GM12878 (cell line): ENCODE data around the gene ITGA5. TPM values are rescaled to one million over a fixed set of nuclear protein-coding genes. Genes with fewer than 3 reads are reported as not detected.

Experiments
- ATAC-seq: fragments of 200-7000 bp; cut with Tn5 transposase; 3 replicates; pipeline ENCODE4 v1.9.1; 2020; ENCODE audit warnings: mild to moderate bottlenecking, moderate library complexity
- BruUV-seq: library from RNA; stranded (reverse); fragments of 400-500 nt; replicated peaks from 2 replicates; lab custom pipeline; 2021; lab: Mats Ljungman, UMichigan
- CTCF ChIA-PET: fragments of 300-600 bp; sonication (Branson Sonifier 250); formaldehyde crosslinking; extraction: SDS; loops from one replicate; lab custom pipeline; 2021; ENCODE audit warnings: inconsistent platforms; lab: Yijun Ruan, JAX
- POLR2A ChIA-PET: fragments of 350-600 bp; formaldehyde crosslinking; extraction: SDS; loops from one replicate; lab custom pipeline; 2021; ENCODE audit warnings: inconsistent platforms; lab: Charles Lee
- RAD21 ChIA-PET: fragments of 300-600 bp; sonication (Branson Sonifier 250); formaldehyde crosslinking; loops from one replicate; lab custom pipeline; 2023; ENCODE audit warnings: antibody characterized with exemption; ENCODE audit not compliant: unreplicated experiment; lab: Charles Lee
- SMC1A ChIA-PET: fragments of 300-600 bp; sonication (Branson Sonifier 250); formaldehyde crosslinking; loops from one replicate; lab custom pipeline; 2023; ENCODE audit not compliant: unreplicated experiment, uncharacterized antibody; lab: Charles Lee
- DNase-seq: peaks from one replicate; pipeline ENCODE4 v3.0.0-alpha.2; 2011; ENCODE audit warnings: low read depth, low spot score
- FAIRE-seq: peaks from 3 replicates; lab custom pipeline; 2011; peaks lifted over from hg19 to GRCh38; lab: Jason Lieb, UNC
- H2AFZ ChIP-seq: 2 replicates; pipeline ENCODE4 v1.6.0; 2011; ENCODE audit warnings: low read depth, low read length, control low read depth; ENCODE audit not compliant: control insufficient read depth
- H3K27ac ChIP-seq: 2 replicates; pipeline ENCODE4 v1.5.1; 2011; ENCODE audit warnings: control low read depth; ENCODE audit not compliant: control insufficient read depth, insufficient read depth
- H3K27me3 ChIP-seq, 2 experiments: replicated peaks in 1 of 2; 2 replicates each; pipeline versions ENCODE4 v1.6.0 to v1.6.1; 2011; ENCODE audit warnings: low read length in 1 of 2; ENCODE audit not compliant: control insufficient read depth in 2 of 2, insufficient read depth in 2 of 2
- H3K36me3 ChIP-seq, 2 experiments: 2 replicates each; pipeline ENCODE4 v1.5.1; 2011; ENCODE audit warnings: low read length in 1 of 2; ENCODE audit not compliant: control insufficient read depth in 2 of 2, insufficient read depth in 2 of 2
- H3K4me1 ChIP-seq: 2 replicates; pipeline ENCODE4 v1.6.1; 2011; ENCODE audit warnings: mild to moderate bottlenecking, low read length, moderate library complexity, mixed read lengths; ENCODE audit not compliant: control insufficient read depth, insufficient read depth
- H3K4me2 ChIP-seq: 2 replicates; pipeline ENCODE4 v1.6.0; 2011; ENCODE audit warnings: control low read depth; ENCODE audit not compliant: control insufficient read depth, insufficient read depth
- H3K4me3 ChIP-seq: fragments of 200-600 bp; sonication (generic); 2 replicates; pipeline ENCODE4 v1.5.1; 2016
- H3K79me2 ChIP-seq: 2 replicates; pipeline ENCODE4 v1.6.0; 2011; ENCODE audit warnings: low read length; ENCODE audit not compliant: control insufficient read depth, insufficient read depth
- H3K9ac ChIP-seq: 2 replicates; pipeline ENCODE4 v1.8.0; 2011; ENCODE audit warnings: low read length, control low read depth, mixed read lengths; ENCODE audit not compliant: control insufficient read depth, insufficient read depth
- H3K9me3 ChIP-seq: replicated peaks from 3 replicates; pipeline ENCODE4 v1.5.1; 2011; ENCODE audit warnings: mild to moderate bottlenecking, low read length; ENCODE audit not compliant: control insufficient read depth, insufficient read depth
- H4K20me1 ChIP-seq: 2 replicates; pipeline ENCODE4 v1.6.0; 2011; ENCODE audit not compliant: control insufficient read depth, insufficient read depth
- CBX5 ChIP-seq: sonication (generic); IDR thresholded peaks from 2 replicates; pipeline ENCODE4 v1.6.1; 2016; ENCODE audit warnings: low read depth, moderate library complexity, mild to moderate bottlenecking, inconsistent platforms
- CEBPB ChIP-seq, 2 experiments: fragments of 150-350 bp in 1 of 2; IDR thresholded peaks; 2 replicates each; pipeline ENCODE4 v1.6.1; 2012 to 2014; ENCODE audit warnings: low read depth in 2 of 2, low read length in 2 of 2, borderline replicate concordance in 1 of 2, inconsistent platforms in 1 of 2
- CREB1 ChIP-seq: IDR thresholded peaks from 2 replicates; pipeline ENCODE4 v1.6.1; 2012; ENCODE audit warnings: low read depth, mild to moderate bottlenecking, inconsistent platforms
- CTCF ChIP-seq, 3 experiments: IDR thresholded peaks in 2 of 3; conservative IDR thresholded peaks in 1 of 3; 2 replicates each; pipeline ENCODE4 v1.5.1; 2011; ENCODE audit warnings: low read depth in 3 of 3, low read length in 3 of 3, mild to moderate bottlenecking in 3 of 3, control low read depth in 2 of 3, moderate library complexity in 2 of 3, inconsistent platforms in 1 of 3, mixed read lengths in 1 of 3; ENCODE audit not compliant: control insufficient read depth in 2 of 3, insufficient read depth in 1 of 3; ENCODE audit errors: extremely low read depth in 1 of 3
- GABPA ChIP-seq: IDR thresholded peaks from 2 replicates; pipeline ENCODE4 v1.6.1; 2014; ENCODE audit warnings: antibody characterized with exemption, low read depth, mild to moderate bottlenecking, inconsistent platforms
- HCFC1 ChIP-seq: fragments of 150-350 bp; IDR thresholded peaks from 2 replicates; pipeline ENCODE4 v1.6.1; 2014; ENCODE audit warnings: low read length
- MEF2A ChIP-seq: IDR thresholded peaks from 2 replicates; pipeline ENCODE4 v1.6.1; 2011; ENCODE audit warnings: low read depth, mild to moderate bottlenecking, low read length, moderate library complexity; ENCODE audit not compliant: insufficient read depth
- NFYB ChIP-seq: IDR thresholded peaks from 2 replicates; pipeline ENCODE4 v1.6.1; 2011; ENCODE audit warnings: low read depth, mild to moderate bottlenecking, low read length, improper control_type of control experiment, moderate library complexity; ENCODE audit not compliant: insufficient read depth
- SMAD5 ChIP-seq: IDR thresholded peaks from 2 replicates; pipeline ENCODE4 v1.6.1; 2016; ENCODE audit warnings: antibody characterized with exemption, low read depth
- SREBF2 ChIP-seq: IDR thresholded peaks from 2 replicates; pipeline ENCODE4 v1.6.1; 2012; ENCODE audit warnings: mild to moderate bottlenecking, low read length
- ZNF274 ChIP-seq: IDR thresholded peaks from one replicate; pipeline ENCODE4 v1.8.0; 2011; ENCODE audit not compliant: insufficient read length, insufficient read depth
- WGBS: methylation state at CpG from one replicate; pipeline ENCODE4 v1.1.6; 2016; ENCODE audit warnings: low lambda C conversion rate; ENCODE audit not compliant: insufficient replicate concordance, insufficient coverage; ENCODE audit errors: missing lambda C conversion rate; 5-methylcytosine and 5-hydroxymethylcytosine counted together
- in situ Hi-C: fragments of 300-500 bp; cut with MboI; formaldehyde crosslinking; loops from 9 replicates; pipeline ENCODE4 v1.14.3; 2018; ENCODE audit warnings: mixed read lengths
- intact Hi-C: fragments of 100-400 bp; cut with micrococcal nuclease; formaldehyde crosslinking; loops from one replicate; pipeline ENCODE4 v1.14.2; 2022; ENCODE audit not compliant: unreplicated experiment
- polyA plus RNA-seq, 11 experiments: library from polyadenylated mRNA; depleted of rRNA in 4 of 11; unstranded in 6 of 11; stranded (reverse) in 5 of 11; fragments of >200 nt; fragmentation: Nextera tagmentation in 4 of 11; fragmentation: Illumina TruSeq in 1 of 11; extraction: Ambion mirVana in 4 of 11; extraction: Trizol in 1 of 11; gene quantifications; 1 replicate in 1 of 11; 2 replicates in 10 of 11; pipeline versions ENCODE4 v1.2.1 to v1.2.3, GENCODE V29; 2011 to 2016; ENCODE audit warnings: inconsistent platforms in 2 of 11, missing spikeins in 2 of 11, low read depth in 1 of 11
- total RNA-seq, 4 experiments: library from RNA; depleted of rRNA in 3 of 4; stranded (reverse); fragments of >200 nt in 3 of 4; fragmentation: Illumina TruSeq in 1 of 4; extraction: Trizol in 1 of 4; gene quantifications; 2 replicates each; pipeline versions ENCODE4 v1.2.1 to v1.2.3, GENCODE V29; 2013 to 2021
- TF ChIP-seq, protein P1 (sequence below): IDR thresholded peaks from 2 replicates; pipeline ENCODE4 v1.6.1; 2011; ENCODE audit warnings: borderline replicate concordance, low read depth, mild to moderate bottlenecking, moderate library complexity, mixed read lengths, low read length; ENCODE audit not compliant: insufficient read depth; ENCODE audit errors: extremely low read length

Gene ITGA5
- total and polyA plus RNA-seq, 10 of the 15 experiments (the other 5 are each of a cell fraction or from before 2014, with no cell fraction given) = 0.15 to 22.5 (median 0.61) TPM

- no peaks in the 10 kb centered on the region for H3K27me3 ChIP-seq
- ChIA-PET POLR2A (interaction anchor here (0.6 kb wide), 1 partner anchor 400 kb away, joined by 3 read pairs; no protein-coding TSS in a partner anchor), RAD21 (interaction anchor here (0.7 to 2.0 kb wide), 8 partner anchors 11 to 113 kb away, joined by 3 to 7 read pairs (median 4); partner anchors contain the start of gene CBX5), SMC1A (interaction anchor here (1.0 to 2.6 kb wide), 2 partner anchors 12 to 44 kb away, joined by 3 to 17 read pairs; no protein-coding TSS in a partner anchor), CTCF (interaction anchor here (0.7 to 4.1 kb wide), 20 partner anchors 8 to 412 kb away, joined by 3 to 58 read pairs (median 4); partner anchors contain the start of genes NCKAP1L and ZNF385A)
- H3K79me2 ChIP-seq = no peaks in the 10 kb centered on the region
- H3K36me3 ChIP-seq = no peaks in the 10 kb centered on the region
- no peaks in the 10 kb centered on the region for H3K9me3 ChIP-seq
- BruUV-seq = no TSS peak
- H3K4me3 ChIP-seq = no peak overlapping the region
- no peak overlapping the region for H2AFZ ChIP-seq
- H3K4me2 ChIP-seq = no peak overlapping the region
- TF ChIP-seq CBX5 (no peak), ZNF274 (no peak), MEF2A (no peak), CEBPB (IDR thresholded peaks at IDR 0.05; ENCODE audit: borderline replicate concordance in 1 of 2, low read depth in 2 of 2, low read length in 2 of 2) (no peak), SREBF2 (no peak), NFYB (no peak), SMAD5 (no peak), CTCF (IDR thresholded peaks at IDR 0.05 in 2 of 3, conservative IDR thresholded peaks at IDR 0.05 in 1 of 3; ENCODE audit: control insufficient read depth in 2 of 3, extremely low read depth in 1 of 3, insufficient read depth in 1 of 3, low read depth in 3 of 3, low read length in 3 of 3) (no peak), CREB1 (no peak), HCFC1 (no peak), GABPA (no peak)
- TF ChIP-seq, protein P1, sequence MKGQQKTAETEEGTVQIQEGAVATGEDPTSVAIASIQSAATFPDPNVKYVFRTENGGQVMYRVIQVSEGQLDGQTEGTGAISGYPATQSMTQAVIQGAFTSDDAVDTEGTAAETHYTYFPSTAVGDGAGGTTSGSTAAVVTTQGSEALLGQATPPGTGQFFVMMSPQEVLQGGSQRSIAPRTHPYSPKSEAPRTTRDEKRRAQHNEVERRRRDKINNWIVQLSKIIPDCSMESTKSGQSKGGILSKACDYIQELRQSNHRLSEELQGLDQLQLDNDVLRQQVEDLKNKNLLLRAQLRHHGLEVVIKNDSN = no peak
- H3K27ac ChIP-seq = no peak overlapping the region
- ATAC-seq (no peak), DNase-seq (no peak), FAIRE-seq (no peak)
- WGBS = 67% methylated on average over 8 of the region's 8 CpGs
- intact Hi-C loops (no loop called here), in situ Hi-C loops (no loop called here)
- H3K9ac ChIP-seq = no peak overlapping the region
- H4K20me1 ChIP-seq = no peaks in the 10 kb centered on the region
- no peaks in the 10 kb centered on the region for H3K4me1 ChIP-seq
Measured at GRCh38 chr12:54392485-54393206, 26.4 kb downstream of the ITGA5 start.
